Mononuclear cell (primary cell): ENCODE data around the gene FMN1. TPM values are rescaled to one million over a fixed set of nuclear protein-coding genes. Genes with fewer than 3 reads are reported as not detected.

Experiments
- H3K27me3 ChIP-seq: 2 replicates; pipeline ENCODE4 v1.6.0; 2011; ENCODE audit warnings: low read length, control low read depth; ENCODE audit not compliant: insufficient read depth
- H3K4me1 ChIP-seq: 2 replicates; pipeline ENCODE4 v1.5.1; 2011; ENCODE audit warnings: mild to moderate bottlenecking, low read length, control low read depth; ENCODE audit not compliant: insufficient read depth
- H3K4me3 ChIP-seq: 2 replicates; pipeline ENCODE4 v1.5.1; 2011; ENCODE audit warnings: mild to moderate bottlenecking, low read length, moderate library complexity
- H3K9me3 ChIP-seq: 2 replicates; pipeline ENCODE4 v1.5.1; 2011; ENCODE audit warnings: low read depth, mild to moderate bottlenecking, control low read depth, low read length
- total RNA-seq: library from RNA; depleted of rRNA; stranded (reverse); fragments of >200 nt; gene quantifications from one replicate; pipeline ENCODE4 v1.2.3, GENCODE V29; 2012

The FMN1 gene
- total RNA-seq, 1 donor, result 31.2 TPM

- Histone ChIP-seq H3K9me3 (no peaks in the 10 kb centered on the region), H3K4me1 (peaks cover 9% of the 10 kb centered on the region), H3K4me3 (no peak overlapping the region), H3K27me3 (no peaks in the 10 kb centered on the region)
These were observed 327.2 kb downstream of the FMN1 start for GRCh38 chr15:32867313-32867626.

GRCh38 chr15:32866454-32867312 is 327.8 kb downstream of the FMN1 start:
- peaks cover 15% of the 10 kb centered on the region for H3K4me1 ChIP-seq
- no peaks in the 10 kb centered on the region for H3K9me3 ChIP-seq
- H3K27me3 ChIP-seq, result no peaks in the 10 kb centered on the region
- H3K4me3 ChIP-seq, result no peak overlapping the region

GRCh38 chr15:32864841-32865240 is 329.7 kb downstream of the FMN1 start:
- Histone ChIP-seq H3K4me1 (peaks cover 21% of the 10 kb centered on the region), H3K27me3 (no peaks in the 10 kb centered on the region), H3K4me3 (no peak overlapping the region), H3K9me3 (no peaks in the 10 kb centered on the region)

- Histone ChIP-seq H3K9me3 (no peaks in the 10 kb centered on the region), H3K4me1 (peaks cover 21% of the 10 kb centered on the region), H3K4me3 (no peak overlapping the region), H3K27me3 (no peaks in the 10 kb centered on the region)
These were observed 330.5 kb downstream of the FMN1 start for GRCh38 chr15:32864051-32864450.

GRCh38 chr15:32861761-32862160 is 332.8 kb downstream of the FMN1 start:
- Histone ChIP-seq H3K9me3 (no peaks in the 10 kb centered on the region), H3K4me1 (peaks cover 12% of the 10 kb centered on the region), H3K27me3 (no peaks in the 10 kb centered on the region), H3K4me3 (no peak overlapping the region)

- H3K4me1 ChIP-seq, result peaks cover 11% of the 10 kb centered on the region
- no peak overlapping the region for H3K4me3 ChIP-seq
- no peaks in the 10 kb centered on the region for H3K27me3 ChIP-seq
- H3K9me3 ChIP-seq, result no peaks in the 10 kb centered on the region
These were observed 333.3 kb downstream of the FMN1 start for GRCh38 chr15:32861174-32861573.

GRCh38 chr15:32859996-32860395 is 334.5 kb downstream of the FMN1 start:
- H3K27me3 ChIP-seq, result no peaks in the 10 kb centered on the region
- no peaks in the 10 kb centered on the region for H3K9me3 ChIP-seq
- H3K4me3 ChIP-seq, result no peak overlapping the region
- H3K4me1 ChIP-seq, result peaks cover 11% of the 10 kb centered on the region

GRCh38 chr15:32859251-32859650 is 335.3 kb downstream of the FMN1 start:
- Histone ChIP-seq H3K4me3 (no peak overlapping the region), H3K27me3 (no peaks in the 10 kb centered on the region), H3K9me3 (no peaks in the 10 kb centered on the region), H3K4me1 (peaks cover 11% of the 10 kb centered on the region)

- Histone ChIP-seq H3K4me3 (no peak overlapping the region), H3K9me3 (no peaks in the 10 kb centered on the region), H3K27me3 (no peaks in the 10 kb centered on the region), H3K4me1 (peaks cover 11% of the 10 kb centered on the region)
These were observed 336.8 kb downstream of the FMN1 start for GRCh38 chr15:32857732-32858131.

- H3K4me1 ChIP-seq, result peaks cover 7% of the 10 kb centered on the region
- no peak overlapping the region for H3K4me3 ChIP-seq
- no peaks in the 10 kb centered on the region for H3K9me3 ChIP-seq
- H3K27me3 ChIP-seq, result no peaks in the 10 kb centered on the region
These were observed 337.8 kb downstream of the FMN1 start for GRCh38 chr15:32856753-32857152.

GRCh38 chr15:32855942-32856341 is 338.6 kb downstream of the FMN1 start:
- Histone ChIP-seq H3K4me1 (no peaks in the 10 kb centered on the region), H3K9me3 (no peaks in the 10 kb centered on the region), H3K4me3 (no peak overlapping the region), H3K27me3 (no peaks in the 10 kb centered on the region)

GRCh38 chr15:32853592-32853991 is 340.9 kb downstream of the FMN1 start:
- Histone ChIP-seq H3K4me3 (no peak overlapping the region), H3K27me3 (no peaks in the 10 kb centered on the region), H3K9me3 (no peaks in the 10 kb centered on the region), H3K4me1 (peaks cover 8% of the 10 kb centered on the region)

- no peak overlapping the region for H3K4me3 ChIP-seq
- no peaks in the 10 kb centered on the region for H3K27me3 ChIP-seq
- H3K9me3 ChIP-seq, result no peaks in the 10 kb centered on the region
- peaks cover 8% of the 10 kb centered on the region for H3K4me1 ChIP-seq
These were observed 341.7 kb downstream of the FMN1 start for GRCh38 chr15:32852771-32853170.

GRCh38 chr15:32852017-32852416 is 342.5 kb downstream of the FMN1 start:
- H3K4me3 ChIP-seq, result no peak overlapping the region
- H3K9me3 ChIP-seq, result no peaks in the 10 kb centered on the region
- H3K27me3 ChIP-seq, result no peaks in the 10 kb centered on the region
- peaks cover 8% of the 10 kb centered on the region for H3K4me1 ChIP-seq

GRCh38 chr15:32851572-32851971 is 342.9 kb downstream of the FMN1 start:
- Histone ChIP-seq H3K4me1 (peaks cover 8% of the 10 kb centered on the region), H3K9me3 (no peaks in the 10 kb centered on the region), H3K4me3 (no peak overlapping the region), H3K27me3 (no peaks in the 10 kb centered on the region)
